GM21717 (cell line): Measurements from ENCODE around the gene CNGA3.
"Not testable (repeated sequence)": the region's sequence is repeated elsewhere in the genome, so short reads cannot be mapped to it uniquely, and the experiment has no call there.

Experiments
- ATAC-seq: cut with Tn5 transposase; IDR thresholded peaks from one replicate; pipeline ENCODE4 v1.9.1; 2021; ENCODE audit warnings: mild to moderate bottlenecking, moderate library complexity; ENCODE audit not compliant: unreplicated experiment

The CNGA3 gene

DNA sequence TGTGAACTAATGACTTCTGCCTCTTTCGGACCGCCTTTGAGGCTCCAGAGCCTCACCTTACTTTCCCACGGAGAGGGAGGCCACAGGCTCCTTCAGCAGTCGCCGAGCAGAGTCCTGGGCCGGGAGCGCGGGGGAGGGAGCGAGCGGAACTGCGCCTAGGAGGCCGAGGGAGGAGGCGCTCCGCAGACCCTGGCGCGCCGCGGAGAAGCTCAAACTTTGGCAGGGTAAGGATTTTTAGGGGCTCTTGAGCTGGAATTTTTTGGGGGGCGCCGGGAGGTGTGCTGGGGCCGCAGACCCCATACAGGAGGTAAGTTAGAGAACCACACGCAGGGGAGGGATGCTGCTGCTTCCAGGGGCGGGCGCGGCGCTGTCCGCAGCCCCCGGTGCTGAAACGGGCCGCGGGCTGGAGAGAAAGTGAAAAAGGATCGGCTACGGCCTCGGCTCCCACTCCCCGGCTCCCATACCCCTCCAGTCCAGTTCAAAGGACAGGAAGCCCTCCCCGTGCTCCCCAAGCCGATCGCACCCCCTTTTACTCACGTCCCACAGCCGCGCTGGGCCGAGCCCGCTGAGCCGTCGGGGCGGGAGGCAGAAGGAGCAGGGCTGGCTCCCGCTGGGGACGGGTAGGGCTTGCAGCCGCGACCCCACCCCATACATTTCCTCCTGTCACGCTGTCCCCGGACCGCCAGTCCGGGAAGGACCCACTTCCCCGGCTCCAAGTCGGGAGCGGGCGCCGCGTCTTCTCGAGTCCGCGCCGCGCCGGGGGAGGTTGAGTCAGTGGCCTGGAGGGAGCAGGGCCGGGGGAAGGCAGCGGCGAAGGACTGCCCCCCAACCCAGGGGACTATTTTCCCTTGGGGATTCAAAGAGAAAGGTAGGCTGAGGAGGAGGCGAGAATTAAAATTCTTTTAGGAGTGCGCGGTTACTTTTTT lies at the start of gene CNGA3:
Gene CNGA3, plus strand, starts transcription at position 146 of the 926 bp plus-strand sequence. CDS start 23,520 bp downstream, outside the sequence.
- ATAC-seq = no peak

DNA sequence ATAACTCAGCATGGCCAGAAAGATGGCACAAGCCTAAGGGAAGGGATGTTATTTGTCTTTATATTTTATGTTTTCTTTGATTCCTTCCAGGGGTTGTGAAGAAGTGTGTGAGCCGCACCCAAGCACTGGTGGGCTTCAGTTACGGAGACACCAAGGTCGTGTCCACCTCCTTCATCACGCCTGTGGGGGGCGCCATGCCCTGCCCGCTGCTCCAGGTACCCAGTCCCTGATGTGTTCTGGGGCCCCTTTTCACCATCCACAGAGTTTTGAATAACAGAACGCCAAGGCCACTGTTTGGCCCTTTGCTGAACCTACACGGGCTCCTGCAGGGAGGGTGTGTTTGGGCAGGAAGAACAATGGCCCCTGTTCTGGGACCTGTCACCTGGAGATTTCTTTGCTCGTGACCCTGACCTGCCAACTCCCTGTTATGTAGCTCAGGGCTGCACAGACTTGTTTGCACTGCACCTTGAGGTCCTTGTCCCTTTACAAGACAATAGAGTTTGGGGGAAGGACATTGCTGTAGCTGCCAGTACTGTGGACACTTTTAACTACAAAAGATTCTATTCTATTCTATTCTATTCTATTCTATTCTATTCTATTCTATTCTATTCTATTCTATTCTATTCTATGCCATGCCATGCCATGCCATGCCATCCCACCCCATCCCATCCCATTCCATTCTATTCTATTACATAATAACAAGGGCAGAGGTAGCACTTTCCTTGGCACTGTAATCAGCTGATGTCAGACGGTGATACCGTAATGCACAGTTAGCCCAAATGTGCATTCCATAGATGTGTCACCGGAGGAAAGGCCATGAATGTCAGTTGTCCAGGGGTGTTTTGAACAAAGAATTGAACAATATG lies 48.2 kb upstream of the CNGA3 start:
- no peak for ATAC-seq

DNA sequence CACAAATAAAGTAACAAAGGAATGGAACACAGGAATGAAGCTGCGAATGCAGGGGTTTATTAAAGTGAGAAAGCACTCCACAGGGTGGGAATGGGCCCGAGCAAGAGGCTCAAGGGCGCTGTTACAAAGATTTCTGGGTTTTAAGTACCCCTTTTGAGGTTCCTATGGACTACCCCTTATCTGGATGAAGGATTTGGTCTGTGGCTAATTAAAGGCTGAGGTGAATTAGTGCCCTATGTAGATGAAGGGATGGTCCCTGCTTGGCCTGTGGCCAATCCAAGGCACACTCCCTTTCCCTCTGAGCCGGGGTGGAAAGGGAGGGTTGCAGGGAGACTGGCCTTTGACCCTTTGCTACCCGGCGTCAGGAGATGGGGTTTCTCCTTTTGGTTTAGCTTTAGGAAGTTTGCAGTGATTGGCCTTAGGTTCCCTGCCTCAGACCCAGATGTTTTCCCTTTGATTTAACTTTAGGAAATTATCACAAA lies 47.5 kb upstream of the CNGA3 start:
- no peak for ATAC-seq

DNA sequence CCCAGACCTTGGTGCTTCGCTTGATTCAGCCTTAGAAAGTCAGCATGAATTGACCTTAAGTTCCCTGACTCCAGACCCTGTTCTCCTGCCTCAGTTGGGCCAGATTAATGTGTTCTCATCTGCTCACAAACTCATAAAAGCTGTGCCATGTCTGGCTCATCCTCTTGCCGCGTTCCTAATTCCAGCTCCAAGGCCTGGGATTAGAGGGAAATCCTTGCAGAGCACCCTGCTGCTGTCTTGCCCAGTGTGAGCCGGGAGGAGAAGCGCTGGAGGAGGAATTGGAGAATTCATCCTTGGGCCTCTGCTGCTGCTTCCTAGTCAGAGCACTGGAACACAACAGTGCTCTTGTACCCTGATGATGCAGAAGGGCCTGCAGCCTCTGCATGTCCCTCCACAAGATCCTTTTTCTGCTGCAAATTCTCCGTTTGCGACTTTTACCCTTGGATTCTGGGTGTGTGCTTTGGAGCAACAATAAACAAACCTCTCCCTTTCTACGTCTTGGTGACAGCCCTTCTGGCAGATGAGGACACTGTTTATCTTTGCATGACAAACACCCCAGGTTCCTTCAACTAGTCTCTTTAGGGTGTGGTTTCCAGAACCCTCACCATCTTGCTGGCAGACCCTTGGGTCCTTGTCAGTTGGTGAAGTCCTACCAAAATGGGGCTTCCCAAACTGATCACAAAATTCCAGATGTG lies 46.9 kb upstream of the CNGA3 start:
- ATAC-seq = no peak

DNA sequence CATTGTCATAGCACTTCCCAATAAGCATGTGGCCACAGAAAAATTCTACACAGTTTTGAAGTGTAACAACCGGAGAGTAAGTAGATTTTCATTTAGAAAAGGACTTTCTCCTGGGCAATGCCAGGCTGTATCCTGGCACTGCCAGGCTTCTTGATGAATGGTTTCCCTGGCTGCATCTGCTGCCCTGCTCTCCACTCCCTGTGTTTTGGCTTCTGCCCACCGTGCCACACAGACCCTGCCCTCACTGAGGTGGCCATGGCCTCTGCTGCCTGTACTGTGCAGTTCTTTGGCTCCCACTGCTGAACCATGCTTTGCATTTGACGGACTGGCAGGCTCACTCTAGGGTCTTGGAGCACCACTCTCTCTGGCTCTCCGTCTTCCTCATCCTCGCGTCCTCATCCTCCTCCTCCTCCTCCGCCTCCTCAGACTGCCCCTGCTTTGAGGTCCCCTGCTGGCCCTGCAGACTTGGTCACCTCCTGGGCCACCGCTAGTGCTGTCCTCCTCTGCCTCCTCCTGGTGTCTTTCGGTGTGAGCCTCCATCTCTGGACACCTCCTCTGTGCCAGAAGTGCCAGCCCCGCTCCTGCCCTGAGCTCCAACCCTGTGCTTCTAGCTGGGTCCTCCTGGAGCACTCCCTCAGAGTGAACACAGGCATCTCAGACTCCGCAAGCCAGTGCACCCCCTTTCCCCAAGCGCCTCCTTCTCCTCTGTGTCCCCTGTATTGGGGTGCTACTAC lies 45.9 kb upstream of the CNGA3 start:
- ATAC-seq = no peak

DNA sequence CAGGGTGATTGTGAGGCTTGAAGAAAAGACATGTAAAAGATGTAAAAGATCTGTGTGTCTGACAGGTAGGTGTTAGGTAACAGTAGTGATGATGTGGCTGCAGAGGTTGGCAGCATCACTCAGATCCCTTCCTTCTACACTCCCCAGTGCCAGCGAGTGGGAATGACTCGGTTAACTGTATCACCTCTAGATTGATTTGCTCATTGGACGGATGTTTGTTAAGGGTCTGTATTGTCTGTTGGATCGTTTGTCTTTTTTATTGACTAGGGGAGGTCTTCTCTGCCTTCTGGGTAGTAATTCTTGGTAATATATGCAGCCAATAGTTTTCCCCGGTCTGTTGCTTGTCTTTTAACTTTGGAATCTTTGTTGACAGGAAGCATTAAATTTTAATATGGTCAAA lies 44.8 kb upstream of the CNGA3 start:
- ATAC-seq = no peak

DNA sequence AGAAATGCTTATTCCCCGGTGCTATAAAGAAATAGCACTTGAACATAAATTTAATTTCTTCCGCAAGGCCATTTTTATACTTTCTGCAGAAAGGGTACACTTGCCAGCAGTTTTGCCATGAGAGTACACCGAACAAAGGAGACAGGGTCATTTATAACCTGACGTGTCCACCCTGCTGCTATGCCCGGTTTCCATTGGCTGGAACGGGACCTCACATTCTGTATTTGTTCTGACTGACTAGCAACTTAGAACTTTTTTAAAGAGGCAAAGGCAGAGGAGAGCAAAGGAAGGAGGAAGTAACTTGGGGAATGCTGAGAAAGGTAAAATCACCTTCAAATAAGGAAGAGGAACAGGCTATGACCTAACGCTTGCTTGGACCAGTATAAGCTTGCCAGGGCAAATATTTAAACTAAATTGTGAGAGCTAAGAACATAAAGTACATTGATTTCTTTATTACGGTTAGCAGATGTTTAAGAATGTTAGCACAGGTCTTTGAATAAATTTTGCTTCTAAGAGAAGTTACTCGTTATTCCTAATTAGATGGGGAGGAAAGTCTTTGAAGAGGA lies 39.0 kb upstream of the CNGA3 start:
- not testable (repeated sequence) for ATAC-seq

DNA sequence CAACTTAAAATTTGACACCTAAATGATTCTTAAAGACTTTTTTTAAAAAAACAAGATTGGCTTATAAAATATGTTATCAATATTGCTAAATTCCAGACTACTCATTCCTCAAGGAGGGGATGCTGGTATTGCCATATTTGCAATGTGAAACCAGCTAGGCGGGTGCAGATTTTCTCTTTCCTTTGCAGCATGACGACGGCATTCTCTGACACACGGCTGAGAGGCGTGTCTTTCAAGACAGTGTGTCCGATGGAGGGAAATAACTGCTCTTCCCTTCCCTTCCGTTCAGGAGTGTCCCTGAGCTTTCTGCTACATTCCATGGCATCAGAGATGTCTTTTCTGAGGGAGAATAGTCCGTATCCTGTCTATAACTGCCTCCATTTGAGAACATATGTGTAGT lies 38.2 kb upstream of the CNGA3 start:
- no peak for ATAC-seq

DNA sequence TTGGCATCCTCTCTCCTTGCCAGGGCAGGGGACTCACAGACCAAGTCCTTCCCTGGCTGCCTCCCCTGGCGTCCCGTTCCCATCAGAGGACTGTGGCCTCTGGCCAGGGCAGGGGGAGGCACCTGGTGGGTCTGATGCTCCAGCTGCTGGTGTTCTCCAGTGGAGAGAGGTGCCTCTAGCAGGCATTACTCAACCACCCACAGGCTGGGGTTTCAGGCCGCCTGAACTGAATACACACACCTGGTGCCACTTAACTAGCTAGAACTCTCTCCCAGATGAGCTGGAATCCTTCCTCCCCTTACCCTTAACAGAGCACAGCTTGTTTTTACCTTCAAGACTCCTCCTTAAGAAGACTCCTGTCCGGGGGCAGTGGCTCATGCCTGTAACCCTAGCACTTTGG lies 37.7 kb upstream of the CNGA3 start:
- no peak for ATAC-seq

DNA sequence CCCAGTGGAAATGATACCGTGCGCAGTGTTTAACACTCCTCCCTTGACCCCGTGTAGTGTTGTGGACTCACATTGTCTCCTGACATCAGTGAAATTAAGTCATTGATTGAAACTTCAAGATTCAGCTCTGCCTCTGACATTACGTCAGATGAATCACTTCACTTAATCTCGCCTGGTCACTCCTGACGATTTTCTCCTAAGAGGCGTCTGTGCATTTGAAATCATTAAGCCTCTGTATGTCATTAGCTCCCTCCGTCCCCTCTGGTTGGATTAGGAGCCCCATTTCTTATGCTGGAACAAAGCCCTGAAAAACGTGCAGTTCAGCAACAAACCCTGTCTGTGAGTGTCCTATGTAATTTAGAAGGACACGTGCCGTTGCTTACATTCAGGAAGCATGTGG lies 36.7 kb upstream of the CNGA3 start:
- ATAC-seq = no peak

DNA sequence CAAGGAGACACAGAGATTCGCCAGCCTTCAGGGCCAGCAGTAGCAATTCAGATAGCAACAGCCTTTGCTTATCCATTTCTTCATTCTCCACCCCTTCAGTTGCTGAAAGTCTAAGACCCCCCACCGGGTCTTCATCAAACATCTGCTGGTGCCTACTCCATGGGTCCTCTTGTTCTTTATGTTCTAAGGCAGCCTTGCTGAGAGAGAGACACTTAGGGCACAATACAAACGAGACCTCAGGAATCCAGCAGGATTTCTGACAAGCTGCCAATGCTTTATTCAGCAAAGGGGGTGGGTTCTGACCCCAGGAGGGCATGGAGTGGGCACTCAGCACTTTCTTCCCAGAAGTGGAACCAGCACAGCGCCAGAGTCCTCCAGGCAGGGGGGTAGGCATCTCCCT lies 36.2 kb upstream of the CNGA3 start:
- ATAC-seq = no peak

DNA sequence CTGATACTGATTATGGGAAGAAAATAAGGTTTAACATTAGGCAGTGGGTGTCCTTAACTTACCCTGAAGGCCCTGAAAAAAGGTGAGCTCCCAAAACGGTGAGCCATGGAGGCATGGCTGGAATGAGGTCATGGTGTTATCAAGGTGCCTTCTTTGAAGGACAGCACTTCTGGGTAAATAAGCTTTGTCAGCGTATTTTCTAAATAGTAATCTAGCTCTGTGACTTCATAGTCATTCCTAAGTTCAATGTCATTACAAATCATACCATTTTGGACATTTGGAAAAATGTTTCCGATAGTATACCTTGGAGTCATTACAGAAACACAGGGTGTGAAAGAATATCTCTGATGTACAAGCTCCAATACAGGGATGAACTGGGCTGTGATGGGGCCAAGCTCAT lies 35.2 kb upstream of the CNGA3 start:
- no peak for ATAC-seq

DNA sequence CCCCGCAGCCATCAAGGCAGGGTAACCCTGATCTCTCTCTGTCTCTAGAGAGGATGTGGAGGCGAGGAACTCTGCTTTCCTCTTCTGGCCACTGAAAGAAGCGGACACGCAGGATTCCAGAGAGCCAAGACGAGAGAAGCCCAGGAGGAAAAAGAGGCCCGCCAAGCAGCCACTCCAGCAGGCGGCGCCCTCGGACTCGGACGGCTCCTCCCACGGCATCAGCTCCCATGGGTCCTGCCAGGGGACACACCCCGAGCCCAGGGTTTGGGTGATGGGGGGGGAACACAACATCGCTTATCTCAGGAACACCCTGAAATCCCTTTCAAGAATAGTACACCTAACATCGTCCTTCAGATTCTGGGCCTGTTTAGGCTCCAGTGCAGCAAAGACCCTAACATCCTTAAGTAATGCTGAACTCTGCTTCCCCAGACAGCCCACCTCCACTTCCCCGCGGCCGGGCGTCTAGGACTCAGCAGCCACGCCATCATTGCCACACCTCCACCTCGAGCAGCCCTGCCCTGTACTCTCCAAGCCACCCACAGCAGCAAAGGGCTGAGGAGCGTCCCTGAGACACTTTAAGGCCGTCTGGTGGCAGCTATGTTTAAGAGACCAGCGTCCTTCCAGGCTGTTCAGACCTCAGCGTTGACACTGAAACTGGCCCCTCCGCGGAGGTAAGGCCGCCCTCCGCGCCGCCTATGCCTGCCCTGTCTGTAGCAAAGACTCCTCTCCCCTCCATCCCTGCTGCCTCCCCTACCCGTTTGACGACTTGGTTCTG lies 34.3 kb upstream of the CNGA3 start:
- no peak for ATAC-seq

DNA sequence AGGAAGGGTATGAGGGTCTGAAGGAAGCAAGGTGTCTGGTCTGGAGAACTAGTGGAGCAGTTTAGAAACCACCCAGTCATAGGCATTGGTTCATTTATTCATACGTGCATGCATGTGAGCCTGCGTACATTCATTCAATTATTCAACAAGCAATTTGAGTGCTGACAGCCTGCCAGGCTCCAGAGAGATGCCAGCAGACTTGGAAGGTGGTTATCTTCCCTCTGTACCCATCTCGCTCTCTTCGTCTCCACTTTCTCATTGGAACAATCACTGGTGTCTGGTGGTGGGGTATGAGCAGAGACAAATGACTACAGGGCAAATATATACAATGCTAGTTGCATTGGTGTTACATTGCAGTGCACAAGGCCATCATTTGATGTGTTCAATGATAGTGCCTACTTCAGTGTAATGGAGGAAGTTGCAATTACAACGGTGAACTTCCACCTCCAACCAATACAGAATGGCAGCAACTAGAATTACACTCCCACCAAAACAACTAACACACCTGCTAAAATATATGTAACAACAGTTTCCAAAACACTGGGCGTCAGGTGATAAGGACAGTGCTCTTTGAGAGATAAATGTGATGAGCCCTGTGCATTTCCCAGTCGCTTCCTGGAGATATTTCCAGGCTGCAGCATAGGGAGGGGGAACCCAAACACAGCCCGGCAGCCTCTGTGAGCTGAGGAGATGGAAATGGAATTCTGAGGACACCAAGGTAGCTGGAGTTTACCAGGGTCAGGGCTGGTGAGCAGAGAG lies 32.6 kb upstream of the CNGA3 start:
- no peak for ATAC-seq

DNA sequence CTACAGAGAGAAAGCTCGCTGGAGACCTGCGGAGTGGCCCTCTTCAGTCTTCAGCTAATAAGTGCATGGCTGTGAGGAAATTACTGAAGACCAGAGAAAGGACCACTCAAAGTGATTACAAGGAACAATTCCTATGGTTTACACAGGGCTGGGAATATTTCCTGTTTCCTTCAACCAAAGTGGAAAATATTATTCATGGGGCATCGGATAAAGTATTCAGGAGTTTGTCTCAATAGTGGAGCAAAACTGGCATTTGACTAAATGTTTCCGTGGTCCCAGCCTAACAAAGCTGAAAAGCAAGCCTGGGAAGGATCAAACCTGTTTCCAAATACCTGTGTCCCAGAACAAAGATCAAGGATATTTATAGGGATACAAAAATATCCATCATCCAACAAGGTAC lies 32.0 kb upstream of the CNGA3 start:
- no peak for ATAC-seq

DNA sequence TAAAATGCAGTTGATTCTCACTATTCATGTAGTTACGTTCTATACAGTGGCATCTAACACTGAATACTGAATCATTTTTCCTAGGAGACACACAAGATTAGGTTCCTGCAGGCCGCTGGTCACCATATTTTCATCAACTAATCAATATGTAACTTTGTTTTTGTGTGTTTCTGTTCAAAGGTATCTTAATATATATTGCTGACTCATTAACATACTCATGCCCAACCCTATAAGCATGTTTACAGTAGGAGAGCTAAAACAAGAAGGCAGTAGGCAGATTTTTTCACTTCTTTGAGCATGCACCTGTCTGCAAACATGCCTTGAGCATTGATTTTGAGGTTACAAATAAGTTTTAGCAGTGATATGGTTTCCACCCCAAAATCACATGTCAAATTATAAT lies 30.3 kb upstream of the CNGA3 start:
- no peak for ATAC-seq

DNA sequence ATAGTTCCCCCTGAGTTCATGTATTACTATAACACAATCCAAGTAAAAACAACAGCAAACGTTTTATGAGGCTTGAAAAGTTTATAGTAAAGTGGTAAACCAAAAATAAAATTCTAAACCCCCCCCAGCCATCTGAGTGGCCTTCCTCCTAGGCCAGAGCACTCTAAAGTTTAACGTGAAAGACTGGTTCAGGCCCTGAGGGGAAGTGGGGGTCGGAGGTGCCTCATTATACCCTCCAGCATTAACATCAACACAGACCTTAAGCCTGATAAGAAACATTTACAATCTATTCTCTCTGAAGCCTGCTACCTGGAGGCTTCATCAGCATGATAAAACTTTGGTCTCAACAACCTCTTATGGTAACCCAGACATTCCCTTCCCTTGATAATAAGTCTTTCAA lies 29.0 kb upstream of the CNGA3 start:
- no peak for ATAC-seq

DNA sequence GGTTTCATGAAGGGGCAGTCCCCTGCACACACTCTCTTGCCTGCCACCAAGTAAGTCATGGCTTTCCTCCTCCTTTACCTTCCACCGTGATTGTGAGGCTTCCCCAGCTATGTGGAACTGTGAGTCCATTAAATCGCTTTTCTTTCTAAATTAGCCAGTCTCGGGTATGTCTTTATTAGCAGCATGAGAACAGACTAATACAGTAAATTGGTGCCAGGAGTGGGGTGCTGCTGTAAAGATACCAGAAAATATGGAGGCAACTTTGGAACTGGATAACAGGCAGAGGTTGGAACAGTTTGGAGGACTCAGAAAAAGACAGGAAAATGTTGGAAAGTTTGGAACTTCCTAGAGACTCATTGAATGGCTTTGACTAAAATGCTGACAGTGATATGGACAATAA lies 26.1 kb upstream of the CNGA3 start:
- not testable (repeated sequence) for ATAC-seq

DNA sequence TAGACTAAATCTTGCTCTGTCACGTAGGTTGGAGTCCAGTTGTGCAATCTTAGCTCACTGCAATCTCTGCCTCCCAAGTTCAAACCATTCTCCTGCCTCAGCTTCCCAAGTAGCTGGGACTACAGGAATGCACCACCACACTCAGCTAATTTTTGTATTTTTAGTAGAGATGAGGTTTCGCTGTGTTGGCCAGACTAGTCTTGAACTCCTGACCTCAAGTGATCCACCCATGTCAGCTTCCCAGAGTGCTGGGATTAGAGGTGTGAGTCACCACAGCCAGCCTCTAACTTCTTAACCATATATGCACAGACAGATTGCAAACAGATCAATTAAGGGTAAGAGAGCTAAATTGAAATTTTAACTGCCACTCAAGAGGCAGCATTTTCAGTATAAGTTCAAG lies 22.1 kb upstream of the CNGA3 start:
- no peak for ATAC-seq
